ENCODE data around the gene GBP2. TPM values are rescaled to one million over a fixed set of nuclear protein-coding genes. Genes with fewer than 3 reads are reported as not detected.

The GBP2 gene, protein sequence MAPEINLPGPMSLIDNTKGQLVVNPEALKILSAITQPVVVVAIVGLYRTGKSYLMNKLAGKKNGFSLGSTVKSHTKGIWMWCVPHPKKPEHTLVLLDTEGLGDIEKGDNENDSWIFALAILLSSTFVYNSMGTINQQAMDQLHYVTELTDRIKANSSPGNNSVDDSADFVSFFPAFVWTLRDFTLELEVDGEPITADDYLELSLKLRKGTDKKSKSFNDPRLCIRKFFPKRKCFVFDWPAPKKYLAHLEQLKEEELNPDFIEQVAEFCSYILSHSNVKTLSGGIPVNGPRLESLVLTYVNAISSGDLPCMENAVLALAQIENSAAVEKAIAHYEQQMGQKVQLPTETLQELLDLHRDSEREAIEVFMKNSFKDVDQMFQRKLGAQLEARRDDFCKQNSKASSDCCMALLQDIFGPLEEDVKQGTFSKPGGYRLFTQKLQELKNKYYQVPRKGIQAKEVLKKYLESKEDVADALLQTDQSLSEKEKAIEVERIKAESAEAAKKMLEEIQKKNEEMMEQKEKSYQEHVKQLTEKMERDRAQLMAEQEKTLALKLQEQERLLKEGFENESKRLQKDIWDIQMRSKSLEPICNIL
- 294 TPM for total RNA-seq (2013)
- polyA plus RNA-seq: 10 to 100 TPM; 46.1 to 83.9 (median 74.1) TPM
- polyA minus RNA-seq: 71.9 and 165 TPM in 2 replicates
- 145 to 810 (median 281) reads per million in 11 experiments for total RNA-seq

DNA sequence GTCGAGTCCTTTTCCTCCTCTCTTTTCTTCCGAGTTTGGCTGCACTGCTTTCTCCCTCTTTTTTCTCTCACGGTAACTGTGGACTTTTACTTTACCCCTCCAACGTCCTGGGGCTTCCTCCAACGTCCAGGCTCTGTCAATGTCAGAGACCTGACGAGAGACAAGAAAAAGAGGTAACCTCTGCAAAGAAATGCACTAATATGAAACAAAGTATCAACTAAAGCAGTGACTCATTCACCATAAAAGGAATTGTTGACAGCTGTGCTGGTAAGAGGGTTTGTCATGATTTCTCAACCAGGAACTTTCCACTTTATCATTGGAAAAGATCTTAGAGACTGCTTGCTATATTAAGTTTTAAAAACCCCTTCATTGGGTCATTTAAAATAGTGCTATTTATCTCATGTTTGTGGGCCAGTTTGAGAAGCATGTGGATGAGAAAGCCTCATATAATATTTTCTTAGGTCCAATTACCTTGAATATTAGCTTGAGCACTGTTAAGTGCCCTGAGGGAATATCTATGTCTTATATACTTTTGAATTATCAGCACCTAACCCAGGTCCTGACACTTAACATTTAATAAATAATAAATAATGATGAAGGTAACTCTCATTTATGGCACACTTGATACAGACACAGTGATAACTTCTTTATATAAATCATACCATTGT lies at the start of gene GBP2:
Gene GBP2 (minus strand): TSS at position 202 of the 668 bp plus-strand sequence. CDS start 4,148 bp downstream, outside the sequence.
- DNase-seq: peak; percentile 58 to 92 (median 88)
- Mint-ChIP-seq H3K27ac (peak within 1 kb of the TSS; percentile 94 to 99 (median 99)), H3K36me3 (peaks cover 5 to 27% of the 10 kb centered on the region in 2 donors), H3K9me3 (peaks cover 0 to 11% (median 3%) of the 10 kb centered on the region in 7 donors), H3K4me1 (peaks cover 70% of the 10 kb centered on the region), H3K4me3 (peak within 1 kb of the TSS; percentile 99 to 100), H3K27me3 (ENCODE audit: low read depth in 3 of 3) (peaks cover 0 to 1% (median 0%) of the 10 kb centered on the region in 3 donors)
- TF ChIP-seq, protein P1, sequence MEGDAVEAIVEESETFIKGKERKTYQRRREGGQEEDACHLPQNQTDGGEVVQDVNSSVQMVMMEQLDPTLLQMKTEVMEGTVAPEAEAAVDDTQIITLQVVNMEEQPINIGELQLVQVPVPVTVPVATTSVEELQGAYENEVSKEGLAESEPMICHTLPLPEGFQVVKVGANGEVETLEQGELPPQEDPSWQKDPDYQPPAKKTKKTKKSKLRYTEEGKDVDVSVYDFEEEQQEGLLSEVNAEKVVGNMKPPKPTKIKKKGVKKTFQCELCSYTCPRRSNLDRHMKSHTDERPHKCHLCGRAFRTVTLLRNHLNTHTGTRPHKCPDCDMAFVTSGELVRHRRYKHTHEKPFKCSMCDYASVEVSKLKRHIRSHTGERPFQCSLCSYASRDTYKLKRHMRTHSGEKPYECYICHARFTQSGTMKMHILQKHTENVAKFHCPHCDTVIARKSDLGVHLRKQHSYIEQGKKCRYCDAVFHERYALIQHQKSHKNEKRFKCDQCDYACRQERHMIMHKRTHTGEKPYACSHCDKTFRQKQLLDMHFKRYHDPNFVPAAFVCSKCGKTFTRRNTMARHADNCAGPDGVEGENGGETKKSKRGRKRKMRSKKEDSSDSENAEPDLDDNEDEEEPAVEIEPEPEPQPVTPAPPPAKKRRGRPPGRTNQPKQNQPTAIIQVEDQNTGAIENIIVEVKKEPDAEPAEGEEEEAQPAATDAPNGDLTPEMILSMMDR (IDR thresholded peaks at IDR 0.05): no peak
- 0% methylated on average over 5 of the region's 6 CpGs for WGBS (ENCODE audit: insufficient coverage)
- H4K20me1 ChIP-seq (ENCODE audit: insufficient read depth, low read length): no peaks in the 10 kb centered on the region
- H3K79me2 ChIP-seq (ENCODE audit: insufficient read depth, low read length): peaks cover 25% of the 10 kb centered on the region
- peak within 1 kb of the TSS; percentile 62 to 97 for H3K27ac ChIP-seq (ENCODE audit: low read depth in 1 of 2, low read length in 2 of 2)
- intact Hi-C loops (cut with micrococcal nuclease): loop anchor here in 1 of 2 donors (2.0 kb wide), 1 partner anchor 147 kb away; the partner anchor contains the start of gene GBP5
- peak within 1 kb of the TSS; percentile 49 to 100 (median 98) for H3K4me3 ChIP-seq (replicated peaks in 1 of 3; ENCODE audit: low read depth in 2 of 3, low read length in 3 of 3)
- H3K36me3 ChIP-seq (replicated peaks in 1 of 2; ENCODE audit: control insufficient read depth in 1 of 2, insufficient read depth in 2 of 2, low read length in 2 of 2): peaks cover 5 to 15% of the 10 kb centered on the region in 2 donors
- peak within 1 kb of the TSS; percentile 80 for H3K9ac ChIP-seq (ENCODE audit: insufficient read depth, low read length, poor library complexity, severe bottlenecking)
- no peaks in the 10 kb centered on the region for H3K27me3 ChIP-seq (ENCODE audit: control insufficient read depth in 2 of 2, insufficient read depth in 2 of 2, low read length in 2 of 2)
- H2AFZ ChIP-seq (ENCODE audit: insufficient read depth, low read depth, low read length, poor library complexity, severe bottlenecking): peak within 1 kb of the TSS; percentile 85
- H3K9me3 ChIP-seq (replicated peaks in 1 of 2; ENCODE audit: control insufficient read depth in 1 of 2, insufficient read depth in 1 of 2, low read length in 2 of 2): no peaks in the 10 kb centered on the region
- peaks cover 50 to 74% of the 10 kb centered on the region in 2 donors for H3K4me1 ChIP-seq (ENCODE audit: control insufficient read depth in 1 of 2, insufficient read depth in 2 of 2, low read length in 2 of 2)
- H3K4me2 ChIP-seq (replicated peaks; ENCODE audit: extremely low read depth, low read length, poor library complexity, severe bottlenecking): peak within 1 kb of the TSS; percentile 92

DNA sequence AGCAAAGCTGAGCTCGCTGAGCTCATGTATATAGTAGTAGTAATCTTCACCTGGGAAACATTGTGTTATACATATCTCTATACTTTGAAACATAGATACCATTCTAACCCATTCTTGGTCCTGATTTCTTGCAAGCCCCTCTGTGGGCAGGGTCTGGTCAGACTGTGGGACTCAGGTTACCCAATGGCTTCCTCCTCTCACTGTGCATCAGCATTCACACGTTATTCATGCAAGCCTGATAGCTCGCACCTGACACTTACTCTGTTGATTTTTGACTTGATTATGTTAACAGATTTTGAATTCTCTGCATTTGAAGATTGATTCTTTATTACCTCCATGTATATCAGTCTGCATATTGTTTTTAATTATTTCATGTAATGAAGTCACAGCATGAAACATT lies 48.6 kb upstream of the GBP2 start:
- Mint-ChIP-seq H3K4me1 (peaks cover 8% of the 10 kb centered on the region), H3K9me3 (peaks cover 0 to 3% (median 0%) of the 10 kb centered on the region in 7 donors), H3K36me3 (no peaks in the 10 kb centered on the region), H3K27me3 (ENCODE audit: low read depth in 3 of 3) (peaks cover 0 to 3% (median 0%) of the 10 kb centered on the region in 3 donors), H3K4me3 (no peak overlapping the region), H3K27ac (peak overlapping the region in 1 of 7 donors; percentile 62)
- WGBS (ENCODE audit: insufficient coverage): no CpG with 5 or more reads among the region's 3 CpGs
- Histone ChIP-seq H3K4me2 (replicated peaks; ENCODE audit: extremely low read depth, low read length, poor library complexity, severe bottlenecking) (no peak overlapping the region), H3K27ac (ENCODE audit: low read depth in 1 of 2, low read length in 2 of 2) (no peak overlapping the region), H3K36me3 (replicated peaks in 1 of 2; ENCODE audit: control insufficient read depth in 1 of 2, insufficient read depth in 2 of 2, low read length in 2 of 2) (no peaks in the 10 kb centered on the region), H3K4me3 (replicated peaks in 1 of 3; ENCODE audit: low read depth in 2 of 3, low read length in 3 of 3) (no peak overlapping the region), H3K27me3 (ENCODE audit: control insufficient read depth in 2 of 2, insufficient read depth in 2 of 2, low read length in 2 of 2) (no peaks in the 10 kb centered on the region), H2AFZ (ENCODE audit: insufficient read depth, low read depth, low read length, poor library complexity, severe bottlenecking) (no peak overlapping the region), H4K20me1 (ENCODE audit: insufficient read depth, low read length) (no peaks in the 10 kb centered on the region), H3K4me1 (ENCODE audit: control insufficient read depth in 1 of 2, insufficient read depth in 2 of 2, low read length in 2 of 2) (peaks cover 3 to 8% of the 10 kb centered on the region in 2 donors), H3K9ac (ENCODE audit: insufficient read depth, low read length, poor library complexity, severe bottlenecking) (no peak overlapping the region), H3K79me2 (ENCODE audit: insufficient read depth, low read length) (no peaks in the 10 kb centered on the region), H3K9me3 (replicated peaks in 1 of 2; ENCODE audit: control insufficient read depth in 1 of 2, insufficient read depth in 1 of 2, low read length in 2 of 2) (no peaks in the 10 kb centered on the region)
- TF ChIP-seq, protein P1 (IDR thresholded peaks at IDR 0.05): no peak
- intact Hi-C loops (cut with micrococcal nuclease): no loop called here
- DNase-seq: no peak
